ENCODE results near the gene RNF208. TPM values are rescaled to one million over a fixed set of nuclear protein-coding genes. Genes with fewer than 3 reads are reported as not detected.

RNF208 gene
- total and polyA plus RNA-seq, 2 of the 4 experiments (the other 2 are of a cell fraction), result 1.2 TPM; not detected in 1

- Histone ChIP-seq H3K4me2 (ENCODE audit: low read depth, low read length) (no peak overlapping the region), H3K79me1 (ENCODE audit: low read depth in 1 of 2, low read length in 2 of 2) (peaks cover 8 to 27% of the 10 kb centered on the region in 2 experiments; a peak in 3 of 4 replicates), H3K9ac (ENCODE audit: low read depth, low read length) (no peak overlapping the region), H3K9me1 (ENCODE audit: insufficient read depth, low read length) (no peaks in the 10 kb centered on the region), H3K4me1 (ENCODE audit: control insufficient read depth, insufficient read depth, low read length) (peaks cover 5% of the 10 kb centered on the region; the same call in 1 of the 2 replicates), H2AK9ac (replicated peaks; ENCODE audit: low read depth, low read length, poor library complexity) (no peak overlapping the region), H2AFZ (replicated peaks; ENCODE audit: low read length, poor library complexity) (no peak overlapping the region), H3K14ac (replicated peaks; ENCODE audit: low read depth, low read length) (no peak overlapping the region), H2BK5ac (ENCODE audit: low read depth, low read length, poor library complexity, severe bottlenecking) (no peak overlapping the region), H2AK5ac (ENCODE audit: low read depth, low read length) (no peak overlapping the region), H3K56ac (ENCODE audit: extremely low read depth, insufficient read depth, low read length) (no peak overlapping the region), H3K4me3 (ENCODE audit: insufficient read depth, low read depth, low read length) (no peak overlapping the region), H2BK20ac (ENCODE audit: low read depth, low read length) (no peak overlapping the region), H3K18ac (ENCODE audit: low read depth, low read length) (no peak overlapping the region), H2BK15ac (ENCODE audit: low read depth, low read length) (no peak overlapping the region), H4K5ac (ENCODE audit: low read depth, low read length) (no peak overlapping the region), H4K8ac (ENCODE audit: low read depth in 2 of 2, low read length in 2 of 2) (no peak overlapping the region), H3K36me3 (ENCODE audit: control insufficient read depth, insufficient read depth, low read length) (no peaks in the 10 kb centered on the region), H3K27ac (ENCODE audit: insufficient read depth, low read length) (no peak overlapping the region), H4K20me1 (ENCODE audit: insufficient read depth, low read length) (peaks cover 6% of the 10 kb centered on the region; the same call in 1 of the 2 replicates), H3K27me3 (ENCODE audit: control insufficient read depth, insufficient read depth, low read length) (peaks cover 1% of the 10 kb centered on the region; the same call in 1 of the 2 replicates), H3K4ac (ENCODE audit: low read depth, low read length) (no peak overlapping the region), H3K23ac (ENCODE audit: low read depth, low read length) (no peak overlapping the region), H4K91ac (ENCODE audit: insufficient read depth, low read depth, low read length) (no peak overlapping the region), H2BK120ac (ENCODE audit: low read depth, low read length) (no peak overlapping the region), H3K9me3 (ENCODE audit: control insufficient read depth, insufficient read depth, low read length) (no peaks in the 10 kb centered on the region)
- in situ Hi-C loops (cut with MboI; ENCODE audit: low sequenced_read_pairs) (no loop called here), dilution Hi-C loops (cut with HindIII; ENCODE audit: low sequenced_read_pairs, unreplicated experiment) (no loop called here), intact Hi-C loops (cut with micrococcal nuclease) (no loop called here)
- ATAC-seq (ENCODE audit: low read depth) (no peak), DNase-seq (no peak)
- BruUV-seq (replicated peaks), result no TSS peak
- CTCF ChIA-PET, result no interaction called here
- POLR2A ChIA-PET (ENCODE audit: unreplicated experiment), result no interaction called here
- 66% methylated on average over 13 of the region's 40 CpGs; no CpG with 5 or more reads in 1 of the 2 experiments for WGBS, 2 experiments (ENCODE audit: extremely low coverage in 2 of 2, insufficient read length in 1 of 2)
- no peak for TF ChIP-seq RFX5 (IDR thresholded peaks at IDR 0.05; ENCODE audit: low read depth, low read length)
- no peak for TF ChIP-seq RAD21 (IDR thresholded peaks at IDR 0.05; ENCODE audit: low read length)
- no peak for TF ChIP-seq MAFK (IDR thresholded peaks at IDR 0.05; ENCODE audit: low read depth, low read length)
- no peak for TF ChIP-seq CHD1 (IDR thresholded peaks at IDR 0.05; ENCODE audit: low read depth, low read length)
- no peak for TF ChIP-seq MAZ (IDR thresholded peaks at IDR 0.05; ENCODE audit: borderline replicate concordance, low read depth, low read length)
- TF ChIP-seq CTCF (conservative IDR thresholded peaks at IDR 0.05; ENCODE audit: low read depth, low read length), result no peak
- TF ChIP-seq MXI1 (IDR thresholded peaks at IDR 0.05; ENCODE audit: borderline replicate concordance, low read depth, low read length), result no peak
- no peak for TF ChIP-seq BHLHE40 (IDR thresholded peaks at IDR 0.05; ENCODE audit: low read depth, low read length)
- TF ChIP-seq RCOR1 (IDR thresholded peaks at IDR 0.05; ENCODE audit: insufficient replicate concordance, low read length), result no peak
- TF ChIP-seq FOS (IDR thresholded peaks at IDR 0.05; ENCODE audit: low read depth, low read length), result no peak
- TF ChIP-seq ELK1 (IDR thresholded peaks at IDR 0.05; ENCODE audit: borderline replicate concordance, low read depth, low read length), result no peak
- no peak for TF ChIP-seq POLR2A (IDR thresholded peaks at IDR 0.05; ENCODE audit: low read depth, low read length)
- no peak for TF ChIP-seq NFE2L2 (IDR thresholded peaks at IDR 0.05; ENCODE audit: low read depth, low read length)
- TF ChIP-seq CEBPB (IDR thresholded peaks at IDR 0.05; ENCODE audit: low read depth, low read length), result no peak
- no peak for TF ChIP-seq USF2 (IDR thresholded peaks at IDR 0.05; ENCODE audit: low read depth, low read length)
- no peak for TF ChIP-seq SMC3 (IDR thresholded peaks at IDR 0.05; ENCODE audit: low read depth, low read length)
These were observed 12.1 kb upstream of the RNF208 start for GRCh38 chr9:137234055-137234697.
